Ramos (cell line): Measurements from ENCODE around the gene KCTD18.

Experiments used
- in situ Hi-C: fragments of 300-500 bp; cut with MboI; formaldehyde crosslinking; loops from one replicate; pipeline ENCODE4 v1.14.3; 2022; ENCODE audit warnings: low sequenced_read_pairs; ENCODE audit not compliant: unreplicated experiment

Gene KCTD18

DNA sequence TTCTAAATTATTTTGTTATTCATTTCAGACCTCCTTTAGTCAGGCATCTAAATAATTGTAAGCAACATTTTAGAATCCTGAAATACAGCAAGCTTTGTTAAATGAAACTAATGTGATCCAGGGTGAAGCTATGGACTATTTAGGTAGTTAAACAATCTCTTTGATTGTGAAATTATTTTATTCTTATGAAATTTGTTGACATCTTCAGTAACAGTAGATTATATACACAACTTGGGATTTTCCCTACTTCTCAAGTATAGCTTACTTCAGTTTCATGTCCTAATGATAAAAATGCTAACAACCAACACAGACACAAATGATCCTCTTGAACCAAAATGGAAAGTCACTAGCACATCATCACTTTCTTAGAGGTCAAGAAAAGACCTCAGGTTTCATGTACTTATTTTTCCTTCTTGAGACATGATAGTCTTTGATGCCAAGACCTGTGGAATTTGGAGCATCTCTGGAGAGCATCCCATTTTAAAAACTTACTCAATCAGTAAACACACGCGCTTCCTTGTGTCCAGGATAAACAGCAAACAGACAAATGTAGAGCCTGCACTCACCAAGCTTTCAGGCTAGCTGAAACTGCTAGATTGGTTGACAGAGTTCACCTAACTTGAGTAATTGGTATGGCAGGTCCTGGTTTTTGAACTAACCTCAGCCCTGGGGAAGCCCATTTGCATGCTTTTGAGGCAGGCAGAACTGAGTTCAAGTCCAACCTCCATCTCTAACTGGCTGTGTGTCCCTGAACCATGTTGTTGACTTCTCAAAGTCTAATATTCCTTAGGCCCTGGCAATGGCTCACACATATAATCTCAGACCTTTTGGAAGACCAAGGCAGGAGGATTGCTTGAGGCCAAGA, 47.8 kb downstream of the KCTD18 start:
- in situ Hi-C loops = no loop called here

DNA sequence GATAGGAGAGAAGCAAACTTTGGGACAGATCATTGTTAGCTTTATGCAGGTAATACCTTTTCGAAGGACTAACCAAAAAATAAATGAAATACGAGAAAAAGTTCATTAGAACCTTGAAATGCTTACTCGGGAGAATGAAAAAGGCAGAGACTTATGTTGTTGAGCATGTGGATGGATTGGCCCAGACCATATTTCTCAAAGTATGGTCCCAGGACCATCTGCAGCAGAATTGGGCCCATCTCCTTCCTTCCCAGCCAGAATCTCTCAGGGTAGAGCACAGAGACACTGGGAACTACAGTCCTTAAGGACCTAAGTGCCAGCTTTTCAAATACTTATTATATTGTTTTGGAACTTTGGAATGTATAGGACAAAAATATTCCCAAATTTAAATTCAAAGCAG, 50.8 kb downstream of the KCTD18 start:
- in situ Hi-C loops = no loop called here

DNA sequence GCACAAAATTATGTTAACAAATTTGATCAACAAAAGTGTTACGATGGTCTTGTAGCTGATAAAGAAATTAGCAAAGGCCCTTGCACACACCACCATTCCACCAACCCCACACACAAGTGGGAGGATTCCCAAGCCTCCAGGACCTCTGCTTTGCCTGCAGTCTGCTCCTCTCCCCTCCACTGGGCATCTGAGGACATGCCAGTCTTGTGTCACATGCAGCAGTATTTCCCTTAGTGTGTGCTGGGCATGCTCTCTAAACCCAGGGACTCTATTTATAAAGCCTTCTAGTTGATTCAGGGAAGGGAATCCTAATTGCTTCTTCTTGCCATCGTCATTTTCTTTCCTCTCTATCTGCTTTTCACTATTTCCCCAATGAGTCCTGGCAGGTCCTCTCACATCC, 53.3 kb downstream of the KCTD18 start:
- in situ Hi-C loops = no loop called here

DNA sequence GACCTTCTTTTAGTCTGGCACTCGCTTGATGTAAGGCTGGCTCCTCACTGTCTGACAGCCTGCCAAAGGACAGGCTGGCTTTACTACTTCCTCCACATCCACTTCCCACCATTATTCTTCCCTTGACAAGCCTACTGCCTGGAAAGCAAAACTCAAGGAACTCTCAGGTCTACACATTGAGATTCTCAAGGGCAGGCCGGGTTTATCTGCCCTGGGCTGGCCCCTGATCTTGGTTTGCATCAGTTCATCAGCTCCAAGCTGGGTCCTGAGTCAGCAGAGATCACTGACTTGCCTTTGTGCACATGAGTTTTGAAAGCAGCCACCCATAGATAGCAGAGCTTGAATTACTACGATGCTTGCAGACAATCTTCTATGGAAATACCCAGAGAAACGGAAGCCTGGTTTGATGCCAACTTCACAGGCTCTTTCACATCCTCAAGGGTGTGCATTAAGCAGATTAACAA, 53.9 kb downstream of the KCTD18 start:
- in situ Hi-C loops = no loop called here

DNA sequence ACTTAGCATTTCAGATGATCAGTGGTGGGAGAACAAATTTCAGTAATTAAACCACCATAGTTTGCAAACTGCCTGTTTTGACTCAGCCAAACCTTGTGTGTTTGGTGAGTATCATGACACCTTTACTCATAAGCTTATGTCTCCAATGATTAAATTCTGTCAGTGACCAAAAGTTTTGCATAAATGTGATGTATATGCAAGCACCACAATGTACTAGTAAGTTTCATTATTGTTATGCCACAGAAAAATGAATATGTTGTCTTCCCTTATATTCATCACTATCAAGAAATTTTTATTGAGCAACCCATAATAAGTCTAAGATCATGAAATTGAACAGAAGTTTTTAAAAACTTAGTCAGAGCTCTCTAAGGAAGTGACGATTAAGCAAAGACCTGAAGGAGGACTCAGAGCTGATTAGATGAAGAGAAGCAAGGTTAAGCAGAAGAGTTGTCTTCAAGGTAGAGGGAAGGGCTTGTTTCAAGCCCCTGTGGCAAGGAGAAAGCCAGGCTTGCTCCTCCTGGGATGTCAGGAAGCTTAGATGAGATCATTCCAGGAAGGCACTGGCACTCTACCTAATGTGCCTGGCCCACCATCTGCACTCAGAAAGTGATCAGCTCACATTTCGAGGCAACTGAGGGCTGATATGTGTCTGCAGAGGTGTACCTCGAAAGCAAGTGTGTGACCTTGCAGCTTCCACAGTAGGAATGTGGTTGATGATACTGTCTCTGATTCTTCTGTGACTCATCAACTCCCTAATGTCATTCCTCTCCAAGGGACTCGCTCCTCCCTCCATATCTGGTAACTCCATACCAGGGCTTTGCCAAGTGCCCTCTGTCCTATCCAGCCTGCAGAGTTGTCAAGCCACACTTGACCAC, 54.7 kb downstream of the KCTD18 start:
- in situ Hi-C loops = no loop called here

DNA sequence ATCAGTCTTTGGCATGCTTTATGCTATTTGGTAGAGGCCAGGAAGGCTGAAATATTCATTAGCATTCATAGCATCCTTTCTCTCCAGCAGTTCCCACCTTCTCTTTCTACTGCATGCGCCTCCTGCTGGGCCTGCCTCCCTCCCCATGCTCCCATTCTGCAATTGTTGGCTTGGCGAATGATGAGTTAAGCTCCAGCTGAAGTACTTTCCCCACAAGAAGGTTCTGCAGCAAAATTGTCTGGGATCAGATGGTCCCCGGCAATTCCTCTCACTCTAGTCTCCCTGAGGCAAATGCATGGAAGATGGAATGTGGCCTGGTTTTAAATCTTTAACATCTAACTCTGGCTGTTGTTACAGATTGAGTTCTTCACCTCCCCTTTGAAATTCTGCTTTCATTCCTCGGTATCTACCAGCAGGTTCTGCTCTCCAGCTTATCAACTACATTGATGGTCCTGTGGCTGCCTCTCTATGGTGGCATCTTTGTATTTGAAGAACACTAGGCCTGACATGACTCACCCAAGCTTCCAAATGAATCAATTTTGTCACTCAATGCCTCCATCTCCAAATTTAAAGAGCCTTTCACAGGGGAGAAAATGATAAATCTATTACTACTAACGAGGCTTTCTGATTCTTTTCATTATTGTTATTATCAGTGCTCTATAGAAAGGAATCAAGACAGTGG, 55.9 kb downstream of the KCTD18 start:
- in situ Hi-C loops = no loop called here

DNA sequence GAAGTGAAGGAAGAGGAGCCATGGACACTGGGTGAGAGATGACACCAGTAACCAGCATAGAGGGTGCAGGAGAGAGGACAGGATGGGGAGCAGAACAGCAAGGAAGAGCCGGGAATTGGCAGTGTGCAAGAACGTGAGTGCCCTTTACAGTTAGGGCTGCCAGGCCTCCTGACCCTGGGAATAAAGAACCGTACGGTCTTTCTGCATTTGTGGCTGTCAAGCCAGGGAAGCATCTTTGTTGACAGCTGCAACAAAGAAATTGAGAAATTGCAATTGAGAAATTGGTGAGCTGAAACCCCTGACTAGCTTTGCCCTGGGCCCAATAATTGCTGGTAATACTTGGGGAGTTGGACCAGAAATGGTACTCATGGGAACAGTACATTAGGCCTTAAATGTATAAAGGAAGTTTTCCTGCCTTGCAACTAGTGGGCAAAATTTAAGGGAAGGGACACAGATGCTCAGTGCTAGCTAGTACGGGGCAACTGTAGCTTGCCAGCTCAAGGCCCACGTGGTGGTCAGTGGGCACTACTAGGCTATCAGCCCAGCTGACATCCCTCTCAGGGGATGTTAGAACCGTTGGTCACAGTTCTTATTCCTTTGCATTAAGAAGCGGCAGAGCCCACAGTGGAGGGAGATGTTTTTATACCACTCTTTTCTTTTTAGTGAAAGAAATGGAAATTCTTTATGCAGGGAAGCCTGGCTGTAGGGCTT, 56.6 kb downstream of the KCTD18 start:
- in situ Hi-C loops = no loop called here

DNA sequence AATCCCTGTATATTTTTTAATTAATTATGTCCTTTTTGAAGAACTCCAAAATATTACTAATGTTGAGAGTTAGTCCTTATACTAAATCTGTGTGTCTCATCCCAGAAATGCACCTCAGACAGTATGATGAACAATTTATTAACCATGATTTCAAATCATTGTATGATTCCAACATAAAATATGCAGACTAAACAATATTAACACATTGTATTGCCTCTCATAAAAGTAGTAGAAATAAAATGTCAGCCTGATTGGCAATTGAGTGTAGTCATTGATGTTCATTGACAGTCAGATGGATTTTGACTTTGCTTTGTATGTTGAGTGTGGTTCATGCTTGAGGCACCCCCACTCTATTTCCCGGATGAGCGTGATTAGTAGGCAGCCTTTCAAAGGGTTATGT, 57.5 kb downstream of the KCTD18 start:
- in situ Hi-C loops = no loop called here

DNA sequence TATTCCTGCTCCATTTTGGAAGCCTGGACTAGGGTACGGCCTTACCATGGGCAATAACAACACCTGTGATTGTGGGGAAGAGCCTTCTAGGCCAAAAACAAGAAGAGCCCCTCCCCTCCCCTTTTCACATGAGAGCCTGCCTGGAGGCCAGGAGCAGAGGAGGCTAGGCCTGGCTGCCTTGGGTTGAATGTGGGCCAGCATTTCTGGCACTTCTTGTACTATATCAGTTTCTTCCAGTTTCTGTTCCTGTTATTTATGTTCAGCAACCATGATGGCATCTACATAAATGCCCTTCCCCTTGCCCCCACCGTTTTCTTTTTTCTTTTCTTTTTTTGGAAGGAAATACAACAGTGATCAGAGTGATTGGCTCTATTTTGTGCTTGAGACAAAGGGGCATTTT, 58.4 kb downstream of the KCTD18 start:
- in situ Hi-C loops = no loop called here

DNA sequence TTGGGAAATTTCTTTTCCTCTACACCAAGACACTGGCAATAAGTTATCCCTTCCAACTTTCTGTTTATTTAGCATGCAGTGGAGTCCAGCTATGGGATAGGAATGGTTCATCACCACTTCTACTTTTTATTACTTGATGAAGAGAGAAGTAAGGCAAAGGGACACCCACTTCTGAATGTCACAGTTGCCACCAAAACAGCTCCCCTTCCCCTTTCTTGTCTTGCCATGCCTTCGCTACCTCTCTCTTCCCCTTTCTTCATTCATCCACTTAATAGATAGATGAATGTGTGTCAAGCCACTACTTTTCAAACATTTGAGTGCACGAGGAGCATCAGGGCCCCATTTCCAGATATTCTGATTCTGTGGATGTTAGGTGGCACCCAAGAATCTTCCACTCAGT, 59.6 kb downstream of the KCTD18 start:
- in situ Hi-C loops = no loop called here

DNA sequence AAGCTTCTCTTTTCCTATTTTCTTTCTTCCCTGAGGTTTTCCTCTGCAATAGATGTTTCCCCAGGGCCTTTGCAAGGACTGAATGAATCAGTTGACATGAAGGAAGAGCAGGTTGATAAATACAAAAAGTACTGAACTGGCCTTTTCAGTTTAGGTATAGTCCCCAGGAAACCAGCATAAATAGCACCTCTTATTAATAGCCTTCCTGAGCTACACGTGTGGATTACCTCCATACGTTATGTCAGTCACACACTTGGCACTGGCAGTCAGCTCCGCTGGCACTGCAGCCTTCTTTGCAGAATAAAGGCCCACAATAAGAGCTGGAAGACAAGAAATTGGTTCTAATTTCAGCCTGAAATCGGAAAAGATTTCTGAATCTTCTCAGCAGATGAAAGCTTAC, 60.7 kb downstream of the KCTD18 start:
- in situ Hi-C loops = no loop called here

DNA sequence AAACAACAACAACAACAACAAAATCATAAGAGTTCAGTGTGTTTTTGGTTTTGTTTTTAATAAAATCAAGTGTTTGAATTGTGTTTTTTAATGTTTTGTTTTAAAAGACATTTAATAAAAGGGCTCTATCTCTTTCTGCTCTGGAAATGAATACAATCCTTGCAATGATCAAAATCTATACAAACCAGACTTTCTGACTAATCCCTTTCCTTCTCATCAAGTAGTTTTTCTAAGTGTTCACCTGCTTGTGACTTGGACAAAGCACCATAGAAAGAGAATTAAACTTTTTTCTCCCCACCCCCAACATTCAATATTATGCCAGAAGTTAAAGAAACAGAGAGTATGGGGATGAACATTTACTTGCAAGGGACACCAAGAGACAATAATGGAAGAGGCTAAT, 61.4 kb downstream of the KCTD18 start:
- in situ Hi-C loops = no loop called here

DNA sequence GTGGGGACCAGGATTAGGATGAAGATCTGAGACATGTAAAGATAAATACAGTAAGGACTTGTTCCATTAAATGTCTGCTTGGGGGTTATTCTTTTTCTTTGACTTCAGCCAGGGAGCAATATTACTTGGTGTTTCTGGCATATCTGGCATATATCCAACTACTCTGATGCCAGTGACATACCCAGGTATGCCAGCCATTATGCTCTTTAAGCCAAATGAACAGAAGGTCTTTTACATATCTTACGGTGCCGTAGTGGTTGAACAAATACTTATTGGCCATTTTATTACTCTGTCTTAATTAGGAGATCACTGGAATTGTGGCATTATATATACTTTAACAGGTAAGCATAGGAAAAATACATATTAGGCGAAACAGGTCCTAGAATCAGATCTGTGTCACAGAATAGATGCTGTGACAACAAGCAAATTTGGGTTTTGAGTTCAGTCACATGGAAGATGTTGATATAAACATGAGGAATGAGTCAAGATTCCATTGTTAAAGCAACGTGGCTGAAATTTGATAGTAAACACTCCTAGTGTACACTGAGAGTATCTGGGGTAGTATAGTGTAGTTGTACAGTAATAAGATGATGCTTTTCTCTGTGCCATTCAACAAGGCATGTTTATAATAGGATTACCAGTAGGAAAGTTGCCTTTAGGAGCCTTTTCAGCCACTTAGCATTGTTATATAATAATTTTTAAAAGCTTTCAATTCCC, 62.6 kb downstream of the KCTD18 start:
- in situ Hi-C loops = no loop called here

DNA sequence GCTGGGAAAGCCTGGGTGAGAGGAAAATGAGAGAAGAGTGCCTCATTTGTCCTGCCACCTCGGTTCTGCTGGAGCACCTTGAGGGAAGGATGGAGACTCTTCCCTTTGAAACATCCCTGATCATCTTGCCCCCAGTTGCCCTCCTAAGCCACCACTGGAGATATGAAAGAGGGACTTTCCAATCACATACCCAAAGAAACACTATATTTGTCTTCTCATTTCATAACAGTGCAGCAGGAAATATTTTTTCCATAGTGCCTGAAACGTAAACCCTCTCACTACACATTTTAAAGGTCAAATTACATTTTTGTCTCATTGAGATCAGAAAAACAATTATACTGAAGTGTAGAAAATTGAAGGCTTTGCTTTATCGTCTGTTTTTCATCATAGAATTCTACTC, 63.3 kb downstream of the KCTD18 start:
- in situ Hi-C loops = no loop called here

DNA sequence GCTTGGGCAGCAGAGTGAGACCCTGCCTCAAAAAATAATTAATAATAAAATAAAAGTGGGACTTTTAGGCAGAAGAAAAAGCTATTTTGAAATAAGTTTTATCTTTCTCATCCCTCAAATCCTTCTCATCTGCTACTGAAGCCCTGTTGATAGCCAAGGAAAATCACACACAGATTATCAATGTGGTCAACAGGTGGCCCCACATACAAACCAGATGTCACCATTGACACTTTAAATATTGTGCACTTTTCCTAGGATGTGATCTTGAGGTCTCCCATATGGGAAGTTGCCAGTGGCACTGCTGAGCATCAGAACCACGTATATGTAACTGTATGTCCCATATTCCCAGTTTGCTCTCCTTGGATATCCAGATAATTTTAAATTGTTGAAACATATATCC, 64.6 kb downstream of the KCTD18 start:
- in situ Hi-C loops = no loop called here

DNA sequence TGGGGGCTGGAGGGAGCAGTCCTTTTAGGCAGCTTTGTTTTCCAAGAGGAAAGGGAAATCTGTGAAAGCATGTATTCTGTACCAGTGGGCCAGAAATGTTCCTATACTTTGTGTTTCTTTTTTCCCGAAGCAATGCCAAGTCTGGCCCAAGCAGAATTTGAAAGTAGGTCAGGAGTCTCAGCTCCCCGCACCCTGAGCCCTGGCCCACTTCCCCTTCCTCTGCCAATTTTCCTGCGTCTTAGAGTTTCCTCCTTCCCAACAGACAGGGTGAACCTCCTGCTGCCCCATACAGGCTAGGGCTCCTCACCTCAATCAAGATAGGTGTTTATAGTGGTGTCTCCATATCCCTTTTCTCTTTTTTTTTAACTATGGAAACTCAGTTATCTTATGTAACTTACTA, 65.3 kb downstream of the KCTD18 start:
- in situ Hi-C loops = no loop called here

DNA sequence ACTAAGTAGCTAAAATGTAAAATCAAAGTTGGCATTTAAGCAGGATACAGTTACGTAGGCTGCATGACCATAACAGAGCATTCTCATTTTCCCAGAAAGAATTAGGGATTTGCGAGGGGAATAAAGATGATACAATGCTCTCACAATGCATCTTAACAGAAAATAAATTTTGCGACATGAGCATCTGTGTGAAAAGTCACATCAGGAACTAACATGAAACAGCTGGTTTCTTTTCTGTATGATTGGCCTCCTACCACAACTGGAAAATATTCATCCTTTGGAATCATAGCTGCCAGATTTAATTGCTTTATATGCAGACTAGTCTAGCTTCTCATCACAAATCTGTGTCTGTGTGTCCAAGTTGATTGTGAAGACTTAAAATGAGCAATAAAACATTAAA, 66.0 kb downstream of the KCTD18 start:
- in situ Hi-C loops = no loop called here

DNA sequence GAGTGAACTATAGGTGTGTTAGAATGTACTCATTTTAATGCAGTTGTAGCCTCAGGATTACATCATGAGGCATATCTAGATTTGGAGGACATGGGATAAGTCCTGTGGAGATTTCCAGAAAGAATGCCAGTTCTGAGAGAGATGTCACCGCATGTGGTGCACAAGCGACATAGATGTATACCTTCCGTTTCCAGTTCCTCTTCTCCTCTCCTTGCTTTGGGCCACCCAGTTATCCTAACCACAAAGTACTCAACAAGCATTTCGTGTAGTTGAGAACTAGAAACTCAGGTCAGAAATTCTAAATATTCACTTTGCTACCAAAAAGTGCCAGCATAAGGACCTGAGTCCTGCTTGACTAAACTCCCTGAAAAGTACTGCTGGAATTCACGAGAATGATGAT, 66.5 kb downstream of the KCTD18 start:
- in situ Hi-C loops = no loop called here

DNA sequence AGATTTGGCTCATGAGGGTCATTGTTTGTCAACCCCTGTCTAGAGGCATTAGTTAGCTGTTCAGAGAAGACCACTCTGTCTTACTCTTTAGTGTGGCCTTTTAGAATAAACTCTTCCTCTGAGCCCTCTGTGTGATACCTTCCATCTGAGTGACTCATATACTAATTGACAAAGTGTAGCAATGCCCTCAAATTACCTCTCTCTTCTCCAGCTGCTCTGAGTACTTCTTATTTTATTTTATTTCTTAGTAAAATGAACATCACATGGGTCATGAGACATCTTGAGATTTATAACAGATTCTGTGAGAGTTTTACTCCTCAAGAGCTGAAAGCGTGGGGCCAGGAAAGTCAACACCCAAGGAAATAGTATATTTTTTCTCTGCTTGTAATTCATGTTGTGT, 67.4 kb downstream of the KCTD18 start:
- in situ Hi-C loops = no loop called here

DNA sequence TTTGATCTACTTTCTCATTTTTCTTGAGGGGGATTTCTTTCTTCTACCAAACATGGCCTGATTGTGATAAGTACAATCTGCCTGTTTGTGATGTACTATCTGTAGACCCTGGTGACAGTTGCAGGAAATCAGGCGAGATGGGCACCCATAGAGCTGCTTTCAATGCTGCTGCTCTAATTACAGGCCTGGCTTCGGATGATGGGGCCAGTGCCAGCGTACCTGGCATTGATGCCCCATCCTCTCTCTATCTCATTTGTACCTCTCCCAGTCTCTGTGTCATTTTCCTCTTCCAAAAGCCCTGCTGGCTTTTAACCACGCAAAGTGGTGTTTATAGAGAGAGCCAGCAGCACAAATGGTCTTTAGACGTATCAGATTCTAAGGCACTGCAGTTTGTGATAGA, 69.9 kb downstream of the KCTD18 start:
- in situ Hi-C loops = no loop called here
